Activated CD8-positive, alpha-beta memory T cell treated with anti-CD3 and anti-CD28 coated beads for 4 hours (primary cell): Measurements from ENCODE around the gene ARHGEF6.
A peak's percentile ranks its signal among the peaks of the same experiment; 100 is the strongest.

Experiments used
- DNase-seq, 2 donors: peaks; one replicate each; pipeline ENCODE4 v3.0.0-alpha.2; 2020; ENCODE audit warnings: low read depth in 2 of 2

Gene ARHGEF6

DNA sequence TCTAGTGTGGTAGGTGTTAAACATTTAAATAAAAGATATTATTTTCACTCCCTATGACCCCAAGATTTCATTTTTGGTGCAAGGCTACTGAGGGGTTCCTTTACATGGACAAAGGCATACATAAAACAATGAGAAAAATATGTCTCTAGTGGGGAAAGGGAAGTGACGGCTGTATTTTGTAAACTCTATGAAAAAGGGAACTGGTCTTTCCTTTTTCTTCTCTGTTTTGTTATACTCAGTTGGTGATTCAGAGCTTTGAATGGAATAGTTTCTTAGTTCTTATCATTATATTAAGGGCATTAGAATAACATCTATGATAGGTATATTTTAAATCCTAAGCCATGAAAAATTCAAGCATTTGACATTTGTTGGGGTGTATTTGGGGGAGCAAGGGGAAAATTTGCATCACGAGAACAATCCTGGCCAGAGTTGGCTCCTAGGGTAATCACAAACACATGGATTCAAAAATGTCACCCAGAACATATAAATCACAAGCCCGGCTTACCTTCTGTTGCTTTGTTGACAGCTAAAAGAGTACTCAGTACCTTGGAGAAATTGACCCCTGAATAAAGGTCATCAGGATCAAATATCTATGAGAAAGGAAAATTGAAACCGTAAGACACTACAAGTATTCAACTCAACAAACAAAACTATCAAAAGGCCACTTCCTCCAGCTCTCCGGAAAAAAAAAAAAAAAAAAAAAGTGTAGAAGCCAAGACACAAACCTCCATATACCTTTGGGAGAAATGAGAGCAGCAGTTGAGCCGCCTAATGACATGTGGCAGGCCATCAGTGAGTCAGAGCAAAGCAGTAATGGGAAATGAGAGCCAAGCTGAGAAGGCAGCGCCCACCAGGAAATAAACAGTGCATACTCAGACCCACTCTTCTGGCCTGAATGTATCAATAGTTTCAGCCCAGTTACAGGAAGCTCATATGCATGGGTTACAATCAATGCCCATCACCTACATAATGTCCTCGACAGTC, 33.4 kb downstream of the ARHGEF6 start:
- peak in 1 of 2 donors; percentile 14 for DNase-seq

DNA sequence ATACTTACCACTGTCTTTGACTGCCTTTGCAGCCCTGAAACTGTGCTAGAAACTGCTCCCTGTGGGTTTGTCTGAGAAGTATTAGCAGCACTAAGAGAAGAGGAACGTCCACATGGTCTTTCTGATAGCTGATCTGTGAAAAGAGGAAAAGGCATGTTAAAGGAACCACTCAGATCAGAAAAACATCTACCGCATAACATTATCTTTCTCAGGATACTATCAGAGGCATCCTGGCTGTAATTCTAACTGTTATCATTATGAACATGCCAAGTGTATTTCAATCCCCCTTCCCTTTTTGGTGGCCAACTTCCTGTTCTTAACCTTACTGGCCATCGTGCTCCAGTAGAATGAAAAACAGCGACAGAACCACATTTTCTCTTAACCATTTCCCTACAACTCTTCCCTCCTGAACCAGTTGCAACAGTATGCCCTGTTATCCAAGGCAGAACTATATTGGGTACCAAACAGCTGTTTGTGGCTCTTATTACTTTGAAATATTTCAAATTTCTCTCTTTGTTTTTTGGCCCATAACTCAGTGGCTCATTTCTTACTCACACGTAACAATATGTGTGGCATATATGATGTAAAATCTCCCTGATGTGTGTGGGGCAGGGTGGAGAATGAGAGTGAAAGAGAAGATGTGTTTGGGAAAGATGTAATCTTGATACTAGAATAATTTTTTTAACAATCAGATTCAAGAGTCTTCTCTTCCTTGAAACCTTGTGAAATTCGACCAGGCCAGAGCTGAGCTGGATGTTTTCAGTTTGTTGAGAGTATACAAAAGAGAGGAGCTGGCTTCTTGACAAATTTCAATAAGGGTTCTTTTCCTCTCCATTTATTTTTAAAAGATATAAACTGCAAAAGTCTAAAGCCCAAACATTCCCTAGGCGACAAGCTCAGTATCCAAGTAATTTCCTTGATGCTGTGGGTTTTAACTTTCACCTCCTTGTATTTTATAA, 35.2 kb downstream of the ARHGEF6 start:
- no peak for DNase-seq

DNA sequence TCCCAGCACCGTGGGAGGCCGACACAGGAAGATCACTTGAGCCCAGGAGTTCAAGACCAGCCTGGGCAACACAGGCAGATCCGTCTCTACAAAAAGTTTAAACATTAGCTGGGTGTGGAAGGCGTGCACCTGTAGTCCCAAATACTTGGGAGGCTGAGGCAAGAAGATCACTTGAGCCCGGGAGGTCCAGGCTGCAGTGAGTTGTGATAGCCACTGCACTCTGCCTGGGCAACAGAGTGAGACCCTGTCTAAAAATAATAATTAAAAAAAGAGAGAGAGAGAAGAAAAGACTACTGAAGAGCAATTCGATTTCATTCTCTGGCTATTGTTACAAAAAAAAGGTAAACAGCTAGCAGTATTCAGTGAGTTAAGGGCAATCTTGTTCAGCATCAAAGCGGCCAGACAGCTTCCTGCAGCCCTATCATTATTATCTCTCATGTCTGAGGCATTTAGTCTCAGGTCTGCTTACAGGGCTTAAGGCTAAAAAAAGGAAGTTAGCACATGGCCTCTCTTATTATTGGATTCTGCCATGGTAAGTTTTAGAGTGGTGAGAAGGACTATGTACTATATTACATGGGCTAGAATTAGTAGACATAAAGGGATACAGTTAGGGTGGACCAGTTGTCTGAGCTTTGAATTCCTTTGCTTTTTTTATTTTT, 37.9 kb downstream of the ARHGEF6 start:
- no peak for DNase-seq

DNA sequence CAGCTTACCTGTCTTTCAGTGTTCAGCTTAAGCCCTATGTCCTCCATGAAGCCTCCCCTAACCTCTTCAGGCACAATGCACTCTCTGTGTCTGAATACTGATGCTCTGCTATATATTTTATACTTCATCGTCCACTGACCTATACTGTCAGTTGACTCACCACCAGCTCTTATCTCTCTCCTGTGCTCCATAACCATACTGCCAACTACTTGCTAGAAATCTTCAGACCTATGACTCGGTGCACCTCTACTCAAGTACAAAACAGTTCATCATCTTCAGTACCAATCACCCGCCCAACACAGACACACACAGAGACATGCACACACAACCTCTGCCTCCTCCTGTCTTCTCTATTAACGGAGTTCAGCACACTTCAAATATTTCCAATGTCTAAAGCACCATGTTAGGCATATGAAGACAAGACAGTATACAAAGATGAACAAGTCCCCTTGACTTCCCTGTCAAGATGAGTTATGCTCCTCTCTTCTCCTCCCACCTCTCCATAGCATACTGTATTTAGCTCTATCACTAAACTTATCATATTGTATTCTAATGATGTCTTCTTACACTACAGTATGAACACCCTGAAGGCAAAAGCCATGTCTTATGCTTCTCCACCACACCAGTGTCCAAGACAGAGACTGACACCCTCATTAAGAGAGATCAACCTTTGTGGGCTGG, 42.5 kb downstream of the ARHGEF6 start:
- DNase-seq, result no peak

DNA sequence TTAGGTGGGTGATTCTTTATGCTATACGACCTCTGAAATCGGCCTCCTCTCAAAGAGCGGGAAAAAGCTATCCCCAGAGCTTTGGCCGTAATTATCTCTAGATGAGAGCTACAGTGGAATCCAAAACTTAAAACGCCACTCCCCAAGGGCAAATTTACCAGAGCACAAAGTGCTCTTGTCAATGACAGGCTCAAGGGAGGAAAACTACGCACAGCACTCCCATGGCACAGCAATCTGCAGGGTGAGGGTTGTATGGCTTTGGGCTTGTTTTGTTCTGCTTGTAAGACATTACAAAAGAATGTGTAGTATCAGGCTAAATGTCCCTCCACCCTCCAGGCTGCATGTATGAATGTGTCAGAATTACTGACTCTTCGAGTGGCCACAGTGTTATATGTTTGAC, 44.0 kb downstream of the ARHGEF6 start:
- no peak for DNase-seq

DNA sequence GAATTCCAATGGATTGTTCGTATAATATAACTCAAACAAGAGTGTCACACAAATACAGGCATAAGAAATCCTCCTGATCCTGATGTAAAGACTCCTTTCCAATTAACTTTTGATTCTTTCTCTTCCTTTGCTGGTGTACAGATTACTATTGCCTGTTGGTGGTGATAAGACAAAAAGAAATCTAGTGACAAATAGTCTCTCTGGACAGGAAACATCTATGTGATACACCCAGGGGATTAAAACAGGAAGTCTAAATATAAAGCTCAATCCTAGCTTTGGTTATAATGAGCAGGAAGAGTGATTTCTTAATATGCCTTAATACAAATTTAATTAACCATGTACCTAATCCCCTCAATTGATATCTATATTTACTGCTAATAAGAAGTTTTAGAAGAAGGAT, 45.1 kb downstream of the ARHGEF6 start:
- DNase-seq, result no peak

DNA sequence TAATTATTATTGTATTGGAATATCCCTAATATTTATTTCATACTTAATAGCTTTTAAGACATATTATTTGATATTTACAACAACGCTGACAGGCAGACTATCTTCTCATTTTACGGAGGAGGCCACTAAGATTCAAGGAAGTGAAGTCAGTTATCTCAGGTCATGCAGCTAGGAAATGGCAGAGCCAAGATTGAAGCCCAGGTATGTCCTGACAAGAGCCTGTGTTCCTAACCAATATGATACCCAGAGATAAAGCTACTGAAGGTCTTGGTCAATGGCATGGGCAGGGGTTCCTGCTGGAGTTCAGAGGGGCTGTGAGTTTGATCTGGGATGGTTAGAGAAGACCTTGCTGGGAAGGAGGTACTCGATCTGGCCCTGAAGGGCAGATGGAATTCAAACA, 47.1 kb downstream of the ARHGEF6 start:
- DNase-seq, result no peak

DNA sequence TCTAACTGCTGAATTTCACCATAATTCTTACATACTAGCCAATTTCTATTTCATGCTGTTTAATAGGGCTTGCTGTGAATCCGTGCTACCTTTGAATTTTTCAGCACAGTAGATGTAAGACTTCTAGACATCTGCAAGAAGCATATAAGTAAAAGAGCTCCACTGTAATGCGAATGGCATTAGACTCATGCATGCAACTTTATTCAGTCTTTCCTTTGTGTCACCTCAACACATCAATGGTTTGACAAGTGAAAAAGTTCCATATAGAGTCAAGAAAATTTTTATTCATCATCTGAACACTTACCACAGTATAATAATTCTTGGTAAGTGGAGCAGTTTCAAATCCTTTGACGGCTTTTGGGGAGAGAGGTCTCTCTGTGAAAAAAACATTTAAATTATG, 48.9 kb downstream of the ARHGEF6 start:
- DNase-seq, result no peak

DNA sequence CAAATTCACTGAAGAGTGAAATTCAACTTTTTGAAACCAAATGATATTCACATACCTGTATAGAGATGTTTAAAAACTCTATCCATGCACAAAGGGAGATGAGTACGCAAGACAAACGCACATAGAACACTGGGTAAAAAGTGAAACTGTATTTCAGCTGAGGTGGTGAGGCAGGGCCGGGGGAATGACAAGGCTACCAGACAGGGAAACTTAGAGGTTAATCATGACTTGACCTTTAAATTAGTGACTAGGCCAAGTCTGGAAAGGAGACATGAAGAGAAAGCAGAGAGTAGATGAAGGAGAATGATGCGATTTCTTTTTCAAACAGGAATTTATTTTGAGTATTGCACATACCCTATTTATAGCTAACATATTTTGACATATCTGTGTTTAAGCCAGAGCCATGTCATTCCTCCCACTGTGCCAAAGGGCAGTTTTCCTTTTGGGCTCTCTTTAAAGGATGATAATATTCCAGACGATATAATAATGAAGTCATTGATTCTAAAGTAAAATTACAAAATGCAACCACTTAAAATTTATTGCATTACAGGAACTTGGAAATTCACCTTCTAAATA, 49.4 kb downstream of the ARHGEF6 start:
- no peak for DNase-seq

DNA sequence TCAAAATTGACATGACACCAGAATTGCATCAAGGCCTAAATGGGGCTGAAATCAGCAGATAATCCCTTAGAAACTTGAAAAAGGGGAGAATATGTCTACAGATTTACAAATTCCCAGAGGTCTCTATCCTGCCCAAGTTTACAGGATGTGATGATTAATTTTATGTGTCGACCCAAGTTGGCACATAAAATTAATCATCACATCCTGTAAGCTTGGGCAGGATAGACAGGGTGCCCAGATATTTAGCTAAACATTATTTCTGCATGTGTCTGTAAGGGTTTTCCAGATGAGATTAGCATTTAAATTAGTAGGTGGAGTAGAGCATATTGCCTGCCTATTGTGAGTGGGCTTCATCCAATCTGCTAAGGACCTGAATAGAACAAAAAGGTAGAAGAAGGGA, 52.3 kb downstream of the ARHGEF6 start:
- no peak for DNase-seq

DNA sequence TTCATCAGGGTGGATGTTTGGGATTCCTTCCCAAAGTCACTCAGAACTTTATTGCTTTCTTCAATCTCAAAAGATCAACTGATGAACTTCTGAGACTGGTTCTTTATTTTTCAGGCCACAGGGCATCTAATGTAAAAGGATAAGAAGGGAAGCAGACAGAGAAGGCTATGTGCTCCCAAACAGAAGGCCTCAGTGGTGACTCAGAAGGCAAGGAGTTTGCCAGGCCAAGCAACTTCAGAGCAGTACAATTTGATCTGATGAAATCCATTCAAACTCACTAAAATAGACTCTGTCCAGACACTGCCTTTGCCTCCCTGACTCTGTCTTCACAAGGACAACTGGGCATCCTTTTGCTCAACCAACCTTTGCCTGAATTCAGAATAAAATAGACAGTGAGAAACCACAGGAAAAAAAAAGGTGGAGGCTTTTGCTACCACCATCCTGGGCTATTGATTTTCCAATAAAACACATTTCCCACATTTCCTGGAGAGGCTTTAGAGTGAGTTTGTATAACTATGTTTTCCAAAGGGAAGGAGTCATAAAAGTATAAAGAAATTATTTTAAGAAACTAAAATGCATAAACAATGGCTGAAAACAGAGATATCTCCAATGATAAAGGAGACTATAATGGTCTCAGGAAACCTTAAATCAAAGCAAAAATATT, 55.2 kb downstream of the ARHGEF6 start:
- no peak for DNase-seq

DNA sequence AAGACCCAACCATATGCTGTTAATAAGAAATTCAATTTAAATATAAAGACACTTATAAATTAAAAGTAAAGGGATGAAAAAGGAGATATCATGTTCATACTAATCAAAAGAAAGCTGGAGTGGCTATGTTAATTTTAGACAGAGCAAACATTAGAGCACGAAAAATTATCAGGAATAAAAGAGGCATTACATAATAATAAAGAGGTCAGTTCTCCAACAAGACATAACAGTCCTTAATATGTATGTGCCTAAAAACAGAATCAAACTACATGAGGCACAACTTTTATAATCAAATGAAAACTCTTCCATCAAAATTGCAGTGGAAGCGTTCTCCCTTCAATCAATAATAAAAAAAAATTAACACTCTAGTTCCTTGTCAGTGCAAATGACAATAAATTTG, 62.6 kb downstream of the ARHGEF6 start:
- no peak for DNase-seq

DNA sequence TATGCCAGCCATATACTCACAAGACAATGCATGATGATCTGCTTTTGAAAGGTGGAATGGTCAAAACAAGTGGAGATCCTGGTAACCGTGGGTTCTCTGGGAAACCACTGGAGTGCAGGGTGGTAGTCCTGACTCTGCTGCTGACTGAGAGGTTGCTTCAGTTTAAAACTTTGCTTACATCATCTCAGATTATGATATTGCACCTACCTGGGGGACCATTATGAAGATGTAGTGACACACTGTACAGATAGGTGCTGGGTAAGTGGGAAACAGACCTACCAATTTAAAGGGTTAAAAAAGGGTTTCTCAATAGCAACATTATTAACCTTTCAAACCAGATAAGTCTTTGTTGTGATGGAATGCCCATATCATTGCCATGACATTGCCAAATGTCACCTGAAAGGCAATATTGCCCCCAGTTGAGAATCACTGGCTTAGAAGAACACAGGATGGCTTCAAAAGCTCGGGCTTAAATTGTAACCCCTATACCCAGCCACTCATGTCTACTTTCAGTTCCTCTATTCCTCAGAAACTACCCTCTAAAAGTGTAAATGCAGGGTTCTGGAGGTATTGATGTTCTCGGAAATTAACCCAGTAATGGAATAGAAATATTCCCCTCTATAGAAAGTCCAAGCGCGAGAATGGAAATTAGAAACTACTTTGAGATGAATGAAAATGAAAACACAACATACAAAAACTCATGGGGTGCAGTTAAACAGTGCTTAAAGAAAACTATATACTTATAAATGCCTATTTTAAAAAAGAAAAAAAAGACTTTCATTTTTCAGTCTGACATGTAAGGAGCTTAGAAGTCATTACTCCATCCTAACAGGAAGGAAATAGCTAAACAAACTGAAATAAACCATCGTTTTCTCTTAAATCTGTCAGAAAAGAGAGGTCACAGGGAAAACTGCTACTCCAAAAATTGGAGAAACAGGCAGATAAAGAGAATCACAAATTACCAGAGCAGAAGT, 65.8 kb downstream of the ARHGEF6 start:
- no peak for DNase-seq

DNA sequence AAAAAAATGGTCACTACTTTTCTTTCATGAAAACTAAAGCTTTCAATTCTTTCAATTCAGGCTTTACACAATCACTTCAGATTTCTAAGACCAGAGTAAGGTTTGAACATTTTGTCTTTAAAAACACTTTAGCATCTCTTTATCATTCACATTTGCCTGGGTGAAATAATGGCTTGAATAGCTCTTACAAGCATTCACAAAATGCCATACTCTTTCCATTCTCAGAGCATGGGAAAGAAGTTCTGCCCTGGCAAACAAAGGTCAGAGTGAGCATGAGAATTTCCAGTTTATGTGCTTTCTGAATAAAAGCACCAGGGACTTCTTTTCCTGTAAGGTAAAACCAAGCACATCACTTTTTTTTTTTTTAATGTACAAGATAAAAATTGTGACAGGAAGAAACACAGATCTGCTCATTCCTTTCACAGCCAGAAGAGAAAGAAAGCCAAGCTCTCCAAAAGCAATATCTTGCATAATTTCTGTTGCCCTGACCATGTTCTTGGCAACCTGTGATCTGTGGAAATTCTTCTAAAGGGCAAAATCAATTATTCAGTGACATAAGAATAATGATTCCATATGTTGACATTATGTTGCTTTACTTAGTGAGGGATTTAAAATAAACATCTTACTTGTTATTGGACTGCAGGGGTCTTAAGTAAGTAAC, 68.0 kb downstream of the ARHGEF6 start:
- DNase-seq, result no peak

DNA sequence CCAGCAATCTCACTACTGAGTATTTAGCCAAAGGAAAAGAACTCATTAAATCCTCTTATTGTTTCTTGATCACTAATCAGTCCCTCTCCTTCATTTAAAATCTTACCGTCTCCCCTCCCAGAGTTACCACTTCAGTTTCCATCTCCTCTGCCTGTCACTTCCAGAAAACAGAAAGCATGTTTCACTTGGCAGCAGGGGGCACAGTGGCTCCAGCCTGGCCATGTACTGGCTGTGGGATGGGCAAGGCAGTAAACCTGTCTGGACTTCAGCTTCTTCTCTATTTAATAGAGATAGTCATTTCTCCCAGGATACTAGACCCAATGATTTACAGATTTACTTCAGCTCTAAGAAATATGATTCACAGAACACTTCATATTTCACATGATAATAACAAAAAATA, 69.6 kb downstream of the ARHGEF6 start:
- DNase-seq, result no peak

DNA sequence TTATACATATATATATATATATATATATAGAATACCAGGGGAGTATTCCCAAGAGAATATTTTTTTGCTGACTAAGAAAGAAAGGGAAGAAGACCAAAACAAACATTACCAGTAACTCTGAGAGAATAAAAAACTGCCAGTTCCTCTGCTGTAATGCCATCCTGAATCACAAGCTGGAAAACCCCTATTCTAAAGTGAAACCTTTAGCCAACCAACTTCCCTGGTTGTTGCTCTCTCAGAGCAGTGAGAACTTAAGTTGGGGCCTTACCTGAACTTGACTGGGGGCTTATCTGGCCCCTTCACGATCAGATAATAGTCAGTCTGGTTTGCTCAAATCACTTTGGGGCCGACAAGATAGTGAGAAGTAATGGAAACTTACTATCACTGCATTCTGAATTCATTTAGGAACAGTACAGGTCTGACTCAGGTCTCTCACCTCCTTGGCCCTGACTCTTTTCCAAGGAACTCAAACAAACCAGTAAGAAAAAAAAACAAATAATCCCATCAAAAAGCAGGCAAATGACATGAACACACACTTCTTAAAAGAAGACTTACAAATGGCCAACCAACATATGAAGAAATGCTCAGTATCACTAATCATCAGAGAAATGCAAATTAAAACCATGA, 70.3 kb downstream of the ARHGEF6 start:
- DNase-seq, result no peak

DNA sequence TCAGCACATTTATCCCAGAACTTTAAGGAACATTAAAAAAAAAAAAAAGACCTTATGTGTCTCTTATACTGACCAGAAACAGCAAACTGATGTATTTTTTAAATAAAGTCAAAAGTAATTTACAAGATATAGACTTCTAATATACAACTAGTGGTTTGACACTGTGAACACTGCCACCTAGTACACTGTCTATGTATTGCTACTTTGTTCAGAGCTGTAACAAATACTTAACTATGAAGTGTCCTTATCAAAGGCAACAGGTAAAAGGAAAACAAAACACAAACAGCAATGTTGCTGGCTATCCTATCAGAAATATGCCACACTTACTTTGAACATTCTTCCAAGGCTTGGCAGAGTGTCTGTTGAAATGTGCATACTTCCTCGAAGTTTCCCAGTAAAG, 72.4 kb downstream of the ARHGEF6 start:
- DNase-seq, result no peak

DNA sequence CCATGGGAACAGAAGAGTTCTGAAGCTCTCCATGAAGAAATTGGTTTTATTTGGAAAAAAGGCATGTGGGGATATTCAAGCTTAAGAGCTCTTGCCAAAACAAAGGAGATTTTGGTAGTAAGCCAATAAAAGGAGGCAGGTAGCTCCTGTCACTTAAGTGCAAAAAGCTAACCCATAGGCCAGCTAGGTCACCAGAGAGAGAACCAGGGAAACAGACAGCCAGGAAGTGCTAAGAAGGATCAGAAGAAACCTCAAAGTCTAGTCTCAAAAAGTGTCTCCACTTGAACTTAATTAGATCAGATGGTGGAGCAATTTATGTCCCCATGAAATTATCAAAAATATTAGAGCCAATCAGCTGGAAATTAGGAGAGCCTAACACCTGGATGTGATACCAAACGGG, 83.6 kb downstream of the ARHGEF6 start:
- DNase-seq, result no peak
